K562 (cell line): Measurements from ENCODE around the gene DAB1. TPM values are rescaled to one million over a fixed set of nuclear protein-coding genes. Genes with fewer than 3 reads are reported as not detected.

Experiments
- ATAC-seq: fragments of 200-7000 bp; cut with Tn5 transposase; 3 replicates; pipeline ENCODE4 v1.9.1; 2020; ENCODE audit warnings: moderate library complexity
- BruUV-seq: library from RNA; stranded (reverse); fragments of 400-500 nt; replicated peaks from 2 replicates; lab custom pipeline; 2021; lab: Mats Ljungman, UMichigan
- CTCF ChIA-PET: fragments of 300-600 bp; formaldehyde crosslinking; extraction: SDS; loops from one replicate; lab custom pipeline; 2021; ENCODE audit warnings: low intra/inter-chr PET ratio; lab: Yijun Ruan, JAX
- POLR2A ChIA-PET: fragments of 300-600, 350-650 bp; sonication (Branson Sonifier 250); formaldehyde crosslinking; extraction: SDS; loops from one replicate; lab custom pipeline; 2021; ENCODE audit warnings: antibody characterized with exemption, inconsistent platforms; lab: Yijun Ruan, JAX
- DNase-seq, 4 experiments: peaks; one replicate each; pipeline versions ENCODE4 v3.0.0 to v3.0.0-alpha.2; 2011 to 2018; ENCODE audit warnings: low spot score in 3 of 4, mixed read lengths in 3 of 4; ENCODE audit errors: extremely low read depth in 1 of 4
- FAIRE-seq: peaks from 2 replicates; lab custom pipeline; 2011; peaks lifted over from hg19 to GRCh38; lab: Jason Lieb, UNC
- H2AFZ ChIP-seq: 2 replicates; pipeline ENCODE4 v1.6.0; 2011; ENCODE audit warnings: low read depth, low read length, control low read depth, inconsistent platforms
- H3K27ac ChIP-seq: fragments of 200-600 bp; 3 replicates; pipeline ENCODE4 v1.8.0; 2011; ENCODE audit warnings: low read depth, mild to moderate bottlenecking, control low read depth, inconsistent platforms, low read length, moderate library complexity, mixed read lengths; ENCODE audit errors: extremely low read depth
- H3K27me3 ChIP-seq, 2 experiments: fragments of 300-600 bp in 1 of 2; 2 replicates in 1 of 2; 3 replicates in 1 of 2; pipeline versions ENCODE4 v1.6.0 to v1.8.0; 2011; ENCODE audit warnings: inconsistent platforms in 2 of 2, low read length in 2 of 2, mild to moderate bottlenecking in 1 of 2, mixed read lengths in 1 of 2, moderate library complexity in 1 of 2; ENCODE audit not compliant: control insufficient read depth in 2 of 2, insufficient read depth in 2 of 2
- H3K36me3 ChIP-seq: fragments of 300-600 bp; 3 replicates; pipeline ENCODE4 v1.8.0; 2011; ENCODE audit warnings: mild to moderate bottlenecking, low read length, inconsistent platforms; ENCODE audit not compliant: control insufficient read depth, insufficient read depth
- H3K4me1 ChIP-seq, 2 experiments: fragments of 200-600 bp in 1 of 2; replicated peaks in 1 of 2; 2 replicates in 1 of 2; 3 replicates in 1 of 2; pipeline versions ENCODE4 v1.5.1 to v1.8.0; 2011; ENCODE audit warnings: inconsistent platforms in 2 of 2, low read length in 2 of 2, mild to moderate bottlenecking in 1 of 2, mixed read lengths in 1 of 2, moderate library complexity in 1 of 2; ENCODE audit not compliant: control insufficient read depth in 2 of 2, insufficient read depth in 2 of 2
- H3K4me2 ChIP-seq: 2 replicates; pipeline ENCODE4 v1.6.1; 2011; ENCODE audit warnings: low read length, control low read depth, inconsistent platforms, mixed read lengths; ENCODE audit not compliant: insufficient read depth
- H3K4me3 ChIP-seq: fragments of 200-600 bp; sonication (generic), shearing (Covaris generic); 2 replicates; pipeline ENCODE4 v1.5.1; 2016; ENCODE audit warnings: control low read depth, inconsistent platforms
- H3K79me2 ChIP-seq: fragments of 200-600 bp; 3 replicates; pipeline ENCODE4 v1.8.0; 2011; ENCODE audit warnings: low read length, inconsistent platforms; ENCODE audit not compliant: control insufficient read depth, insufficient read depth
- H3K9ac ChIP-seq, 2 experiments: 2 replicates each; pipeline versions ENCODE4 v1.6.0 to v1.6.1; 2011; ENCODE audit warnings: low read depth in 2 of 2, low read length in 2 of 2, control low read depth in 1 of 2, inconsistent platforms in 1 of 2, mild to moderate bottlenecking in 1 of 2, mixed read lengths in 1 of 2; ENCODE audit not compliant: insufficient read depth in 1 of 2
- H3K9me1 ChIP-seq: one replicate; pipeline ENCODE4 v1.6.0; 2011; ENCODE audit warnings: inconsistent platforms, mild to moderate bottlenecking, low read length, moderate library complexity; ENCODE audit not compliant: control insufficient read depth, insufficient read depth
- H3K9me3 ChIP-seq: replicated peaks from 2 replicates; pipeline ENCODE4 v1.5.1; 2011; ENCODE audit warnings: low read depth, low read length, inconsistent platforms; ENCODE audit not compliant: control insufficient read depth, insufficient read depth
- H4K20me1 ChIP-seq: replicated peaks from 2 replicates; pipeline ENCODE4 v1.6.1; 2011; ENCODE audit warnings: low read length, inconsistent platforms, mixed read lengths; ENCODE audit not compliant: control insufficient read depth, insufficient read depth
- CEBPB ChIP-seq: fragments of 450-650 bp; IDR thresholded peaks from 2 replicates; pipeline ENCODE4 v1.6.1; 2016; ENCODE audit warnings: missing genetic modification characterization, missing compliant biosample characterization
- FOS ChIP-seq: IDR thresholded peaks from 3 replicates; pipeline ENCODE4 v1.6.1; 2011; ENCODE audit not compliant: insufficient read length; ENCODE audit errors: extremely low read depth
- GABPA ChIP-seq: fragments of 200-800 bp; sonication (Bioruptor generic); conservative IDR thresholded peaks from 2 replicates; pipeline ENCODE4 v1.6.1; 2016; ENCODE audit warnings: low read depth, missing genetic modification characterization, missing compliant biosample characterization
- HMG20B ChIP-seq: fragments of 250-450 bp; sonication (Bioruptor Pico); IDR thresholded peaks from 2 replicates; pipeline ENCODE4 v1.5.0; 2021; ENCODE audit warnings: mild to moderate bottlenecking
- HNRNPH1 ChIP-seq: fragments of 200-400 bp; formaldehyde crosslinking; optimal IDR thresholded peaks from 2 replicates; pipeline ENCODE3; 2017; ENCODE audit warnings: low read depth, mild to moderate bottlenecking, low read length, moderate library complexity
- PML ChIP-seq: IDR thresholded peaks from 2 replicates; pipeline ENCODE4 v1.6.1; 2012; ENCODE audit warnings: low read length, inconsistent platforms
- PRPF4 ChIP-seq: fragments of 200-400 bp; formaldehyde crosslinking; IDR thresholded peaks from one replicate; pipeline ENCODE4 v1.6.1; 2017; ENCODE audit warnings: low read length, low read depth, mild to moderate bottlenecking; ENCODE audit not compliant: insufficient read depth, poor library complexity, severe bottlenecking
- STAT5A ChIP-seq: IDR thresholded peaks from 2 replicates; pipeline ENCODE4 v1.6.1; 2012; ENCODE audit warnings: low read length, inconsistent platforms, borderline replicate concordance
- TEAD1 ChIP-seq, 2 experiments: fragments of 450-650 bp in 1 of 2; sonication (generic) in 1 of 2; formaldehyde crosslinking; IDR thresholded peaks; 2 replicates each; pipeline versions ENCODE4 v1.4.0 to v1.8.0; 2020 to 2022; ENCODE audit warnings: mild to moderate bottlenecking in 2 of 2, missing genetic modification reagents in 1 of 2
- ZSCAN29 ChIP-seq: fragments of 450-650 bp; IDR thresholded peaks from 2 replicates; pipeline ENCODE4 v1.6.1; 2017
- WGBS: fragments of 100-300 bp; shearing (Covaris generic); methylation state at CpG from one replicate; pipeline ENCODE4 v1.1.6; 2016; ENCODE audit warnings: low coverage, mixed read lengths; ENCODE audit not compliant: insufficient coverage; ENCODE audit errors: missing lambda C conversion rate; 5-methylcytosine and 5-hydroxymethylcytosine counted together
- in situ Hi-C: fragments of 300-500 bp; cut with MboI; formaldehyde crosslinking; loops from 4 replicates; pipeline ENCODE4 v1.15.0; 2018; ENCODE audit warnings: inconsistent platforms, mixed read lengths
- intact Hi-C: fragments of 100-400 bp; cut with micrococcal nuclease; formaldehyde crosslinking; loops from 2 replicates; pipeline ENCODE4 v1.14.2; 2022
- polyA plus RNA-seq, 8 experiments: library from polyadenylated mRNA; depleted of rRNA in 4 of 8; stranded (reverse) in 5 of 8; unstranded in 3 of 8; fragments of >200 nt; fragmentation: Nextera tagmentation in 2 of 8; fragmentation: Illumina TruSeq in 1 of 8; extraction: Ambion mirVana in 2 of 8; extraction: Trizol in 1 of 8; gene quantifications; 2 replicates each; pipeline versions ENCODE4 v1.2.1 to v1.2.3, GENCODE V29; 2011 to 2014; ENCODE audit warnings: inconsistent platforms in 1 of 8, missing spikeins in 1 of 8
- total RNA-seq, 7 experiments: library from RNA; depleted of rRNA in 6 of 7; stranded (reverse); fragments of >200 nt in 6 of 7; fragmentation: Illumina TruSeq in 2 of 7; extraction: Trizol in 2 of 7; gene quantifications; 2 replicates each; pipeline versions ENCODE4 v1.2.1 to v1.2.3, GENCODE V29; 2011 to 2021; ENCODE audit warnings: low replicate concordance in 1 of 7
- TF ChIP-seq, protein P1 (sequence below), 2 experiments: fragments of 450-650 bp; formaldehyde crosslinking in 1 of 2; IDR thresholded peaks; 2 replicates each; pipeline versions ENCODE4 v1.4.0 to v1.6.1; 2014 to 2020; ENCODE audit warnings: mild to moderate bottlenecking in 2 of 2, borderline replicate concordance in 1 of 2, low read depth in 1 of 2
- TF ChIP-seq, protein P2 (sequence below): fragments of 450-650 bp; formaldehyde crosslinking; IDR thresholded peaks from 2 replicates; pipeline ENCODE4 v1.4.0; 2020; ENCODE audit warnings: mild to moderate bottlenecking, mixed read lengths

Gene DAB1
- total and polyA plus RNA-seq, 9 of the 15 experiments (the other 6 are each of a cell fraction or from before 2014, with no cell fraction given) = not detected

DNA sequence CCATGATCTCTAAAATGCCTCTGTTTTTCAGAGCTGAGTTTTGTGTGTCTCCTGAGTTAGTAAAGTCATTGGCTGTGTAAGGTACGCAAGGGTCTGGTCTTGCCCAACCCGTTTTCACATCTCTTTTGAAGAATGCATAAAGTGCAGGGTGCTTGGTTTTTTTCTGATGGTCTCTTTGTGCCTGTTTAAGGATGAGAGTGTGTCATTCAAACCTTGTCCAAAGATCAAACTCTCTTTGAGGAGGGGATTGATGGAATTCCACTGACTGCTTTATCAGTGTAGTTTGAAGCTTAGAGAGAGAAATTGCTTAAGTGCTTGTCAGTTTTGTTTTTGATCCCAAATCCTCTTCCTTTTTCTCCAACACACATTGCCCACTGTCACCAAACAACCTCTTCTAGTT, 438.0 kb downstream of the DAB1 start:
- no peaks in the 10 kb centered on the region for H3K36me3 ChIP-seq
- BruUV-seq = no TSS peak
- H3K79me2 ChIP-seq = no peaks in the 10 kb centered on the region
- no peak overlapping the region for H2AFZ ChIP-seq
- no peaks in the 10 kb centered on the region for H3K9me3 ChIP-seq
- ATAC-seq (no peak), FAIRE-seq (no peak), DNase-seq (no peak)
- WGBS = 0% methylated on average over 2 of the region's 2 CpGs
- CTCF ChIA-PET = no interaction called here
- H3K27ac ChIP-seq = no peak overlapping the region
- no peak overlapping the region for H3K4me3 ChIP-seq
- in situ Hi-C loops = no loop called here
- POLR2A ChIA-PET = interaction anchor here (0.9 kb wide), 1 partner anchor 49 kb away, joined by 3 read pairs; no protein-coding TSS in a partner anchor
- H3K9me1 ChIP-seq = no peaks in the 10 kb centered on the region
- peaks cover 0 to 6% of the 10 kb centered on the region in 2 experiments; a peak in 1 of 5 replicates for H3K27me3 ChIP-seq
- H4K20me1 ChIP-seq = no peaks in the 10 kb centered on the region
- no peak overlapping the region for H3K4me2 ChIP-seq
- H3K4me1 ChIP-seq = no peaks in the 10 kb centered on the region
- intact Hi-C loops = no loop called here
- no peak overlapping the region for H3K9ac ChIP-seq
- TF ChIP-seq GABPA (tag) (no peak), TEAD1 (CRISPR knock-in tag; IDR thresholded peaks at IDR 0.05) (no peak), CEBPB (no peak), ZSCAN29 (no peak), PML (no peak), HNRNPH1 (no peak), FOS (no peak), STAT5A (no peak), PRPF4 (no peak), HMG20B (CRISPR knock-in tag) (no peak)
- TF ChIP-seq, protein P1, sequence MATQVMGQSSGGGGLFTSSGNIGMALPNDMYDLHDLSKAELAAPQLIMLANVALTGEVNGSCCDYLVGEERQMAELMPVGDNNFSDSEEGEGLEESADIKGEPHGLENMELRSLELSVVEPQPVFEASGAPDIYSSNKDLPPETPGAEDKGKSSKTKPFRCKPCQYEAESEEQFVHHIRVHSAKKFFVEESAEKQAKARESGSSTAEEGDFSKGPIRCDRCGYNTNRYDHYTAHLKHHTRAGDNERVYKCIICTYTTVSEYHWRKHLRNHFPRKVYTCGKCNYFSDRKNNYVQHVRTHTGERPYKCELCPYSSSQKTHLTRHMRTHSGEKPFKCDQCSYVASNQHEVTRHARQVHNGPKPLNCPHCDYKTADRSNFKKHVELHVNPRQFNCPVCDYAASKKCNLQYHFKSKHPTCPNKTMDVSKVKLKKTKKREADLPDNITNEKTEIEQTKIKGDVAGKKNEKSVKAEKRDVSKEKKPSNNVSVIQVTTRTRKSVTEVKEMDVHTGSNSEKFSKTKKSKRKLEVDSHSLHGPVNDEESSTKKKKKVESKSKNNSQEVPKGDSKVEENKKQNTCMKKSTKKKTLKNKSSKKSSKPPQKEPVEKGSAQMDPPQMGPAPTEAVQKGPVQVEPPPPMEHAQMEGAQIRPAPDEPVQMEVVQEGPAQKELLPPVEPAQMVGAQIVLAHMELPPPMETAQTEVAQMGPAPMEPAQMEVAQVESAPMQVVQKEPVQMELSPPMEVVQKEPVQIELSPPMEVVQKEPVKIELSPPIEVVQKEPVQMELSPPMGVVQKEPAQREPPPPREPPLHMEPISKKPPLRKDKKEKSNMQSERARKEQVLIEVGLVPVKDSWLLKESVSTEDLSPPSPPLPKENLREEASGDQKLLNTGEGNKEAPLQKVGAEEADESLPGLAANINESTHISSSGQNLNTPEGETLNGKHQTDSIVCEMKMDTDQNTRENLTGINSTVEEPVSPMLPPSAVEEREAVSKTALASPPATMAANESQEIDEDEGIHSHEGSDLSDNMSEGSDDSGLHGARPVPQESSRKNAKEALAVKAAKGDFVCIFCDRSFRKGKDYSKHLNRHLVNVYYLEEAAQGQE (IDR thresholded peaks at IDR 0.05; ENCODE audit: borderline replicate concordance) = no peak
- TF ChIP-seq, protein P1 (CRISPR knock-in tag; IDR thresholded peaks at IDR 0.05; ENCODE audit: low read depth) = no peak
- TF ChIP-seq, protein P2, sequence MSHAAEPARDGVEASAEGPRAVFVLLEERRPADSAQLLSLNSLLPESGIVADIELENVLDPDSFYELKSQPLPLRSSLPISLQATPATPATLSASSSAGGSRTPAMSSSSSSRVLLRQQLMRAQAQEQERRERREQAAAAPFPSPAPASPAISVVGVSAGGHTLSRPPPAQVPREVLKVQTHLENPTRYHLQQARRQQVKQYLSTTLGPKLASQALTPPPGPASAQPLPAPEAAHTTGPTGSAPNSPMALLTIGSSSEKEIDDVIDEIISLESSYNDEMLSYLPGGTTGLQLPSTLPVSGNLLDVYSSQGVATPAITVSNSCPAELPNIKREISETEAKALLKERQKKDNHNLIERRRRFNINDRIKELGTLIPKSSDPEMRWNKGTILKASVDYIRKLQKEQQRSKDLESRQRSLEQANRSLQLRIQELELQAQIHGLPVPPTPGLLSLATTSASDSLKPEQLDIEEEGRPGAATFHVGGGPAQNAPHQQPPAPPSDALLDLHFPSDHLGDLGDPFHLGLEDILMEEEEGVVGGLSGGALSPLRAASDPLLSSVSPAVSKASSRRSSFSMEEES (CRISPR knock-in tag) = no peak
